ENCODE results near the gene SLC18B1. TPM values are rescaled to one million over a fixed set of nuclear protein-coding genes. Genes with fewer than 3 reads are reported as not detected.

Gene SLC18B1
- polyA plus RNA-seq, 2 of the 4 experiments (the other 2 are of a cell fraction) = 4.5 to 17.4 TPM

DNA sequence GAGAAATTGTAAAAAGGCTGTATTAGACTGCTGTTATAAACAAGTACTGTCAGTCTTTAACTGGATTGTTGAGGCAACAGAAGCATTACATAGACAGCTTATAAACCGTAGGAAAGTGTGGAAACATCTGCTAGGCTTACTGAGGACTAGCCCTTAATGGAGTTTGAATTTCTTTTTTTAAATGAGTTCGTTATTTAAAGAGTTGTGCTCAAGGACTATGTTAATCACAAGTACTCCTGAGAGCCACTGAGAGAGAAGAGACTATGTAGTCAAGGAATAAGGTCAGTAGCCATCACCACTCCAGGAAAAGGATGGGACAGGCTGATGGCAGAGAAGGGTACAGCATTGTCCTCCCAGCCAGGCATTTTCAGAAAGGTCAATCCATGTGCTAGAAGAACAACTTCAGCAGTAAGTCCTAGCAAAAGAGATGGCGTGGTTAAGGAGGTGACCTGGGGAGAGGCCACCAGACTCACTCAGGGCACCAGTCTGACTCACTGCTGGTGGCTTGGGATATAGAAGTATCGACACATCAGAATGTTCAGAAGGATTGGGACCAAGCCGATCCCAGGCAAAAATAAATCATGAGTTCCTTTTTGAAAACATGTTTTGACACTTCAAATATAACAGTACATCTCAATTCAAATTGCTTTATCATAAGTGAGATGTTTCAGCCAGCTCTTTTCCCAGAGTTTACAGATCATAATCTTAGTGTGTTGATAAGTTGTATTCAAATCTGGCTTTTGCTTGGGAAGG, 22.4 kb upstream of the SLC18B1 start:
- CTCF ChIA-PET = no interaction called here
- 42% methylated on average over 5 of the region's 5 CpGs for WGBS (ENCODE audit: missing lambda C conversion rate)
- ATAC-seq (peak; percentile 69 to 73), DNase-seq (ENCODE audit: low read depth in 1 of 2, low spot score in 1 of 2) (no peak), FAIRE-seq (no peak)
- Histone ChIP-seq H3K9me3 (no peaks in the 10 kb centered on the region), H3K4me2 (no peak overlapping the region), H3K4me3 (no peak overlapping the region), H3K27ac (peak overlapping the region in 1 of 2 experiments; percentile 42; a peak in 1 of 6 replicates), H3K4me1 (peaks cover 46% of the 10 kb centered on the region)
- POLR2A ChIA-PET = interaction anchor here (0.6 to 0.7 kb wide), 3 partner anchors 20 to 744 kb away, joined by 3 to 5 read pairs (median 5); no protein-coding TSS in a partner anchor
- TF ChIP-seq POLR2AphosphoS2 (conservative IDR thresholded peaks at IDR 0.05; ENCODE audit: low read length) = peak; percentile 87
- peak; percentile 75; the same call in 1 of the 2 replicates for TF ChIP-seq FOSB (CRISPR knock-in tag; IDR thresholded peaks at IDR 0.05)
- peak; percentile 67; the same call in 1 of the 2 replicates for TF ChIP-seq RARB (CRISPR knock-in tag; IDR thresholded peaks at IDR 0.05)
- TF ChIP-seq HOXA7 (CRISPR knock-in tag; IDR thresholded peaks at IDR 0.05) = 0 out of 2 replicates have a peak, but pooled peaks have one; percentile 21
- TF ChIP-seq RNF2 (IDR thresholded peaks at IDR 0.05; ENCODE audit: borderline replicate concordance, low read depth) = no peak
- 0 out of 2 replicates have a peak, but pooled peaks have one; percentile 60 for TF ChIP-seq TFCP2L1 (CRISPR knock-in tag; IDR thresholded peaks at IDR 0.05)

DNA sequence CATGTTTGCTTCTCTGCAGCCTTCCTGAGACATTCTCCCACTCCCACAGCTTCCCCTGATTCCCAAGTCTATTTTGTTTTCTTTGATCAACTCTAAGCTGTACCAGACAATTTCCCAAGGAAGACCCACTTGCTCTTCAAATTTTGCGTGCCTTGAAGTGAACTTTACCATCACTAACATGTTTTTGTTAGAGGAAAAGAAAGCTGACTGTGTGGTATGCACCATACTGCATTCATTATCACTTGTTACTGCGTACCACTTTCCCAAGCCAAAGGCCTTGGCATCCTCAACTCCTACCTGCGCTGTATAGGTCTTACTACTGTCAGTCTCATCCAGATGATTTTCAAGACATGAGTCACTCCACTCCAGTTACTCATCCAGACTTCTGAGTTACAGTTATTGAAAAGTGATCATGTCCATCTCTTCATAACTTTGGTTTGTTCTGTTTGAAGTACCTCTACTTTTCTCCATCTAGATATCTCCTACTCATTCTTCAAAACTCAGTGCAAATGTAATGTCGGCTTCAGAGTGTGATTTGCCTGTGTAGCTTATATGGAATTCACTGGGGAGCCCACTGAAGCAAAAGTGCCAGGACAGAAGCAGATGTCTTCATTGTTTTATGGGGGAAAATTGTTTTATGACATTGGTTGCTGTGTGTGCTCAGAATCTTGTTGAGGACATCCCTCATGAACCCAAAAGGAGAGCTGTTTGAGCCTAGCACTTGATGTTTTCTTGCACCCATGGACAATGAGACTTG, 21.1 kb upstream of the SLC18B1 start:
- H3K4me3 ChIP-seq = no peak overlapping the region
- WGBS (ENCODE audit: missing lambda C conversion rate) = 71% methylated on average over 4 of the region's 4 CpGs
- ATAC-seq = peak; percentile 35 to 49; a peak in 4 of 6 replicates
- H3K9me3 ChIP-seq = no peaks in the 10 kb centered on the region
- no peak for FAIRE-seq
- ChIA-PET CTCF (interaction anchor here (0.6 kb wide), 3 partner anchors 1104 to 1402 kb away, joined by 3 to 5 read pairs (median 3); no protein-coding TSS in a partner anchor), POLR2A (interaction anchor here (0.7 to 1.7 kb wide), 2 partner anchors 184 to 733 kb away, joined by 3 to 4 read pairs; no protein-coding TSS in a partner anchor)
- peak overlapping the region; percentile 15; the same call in 1 of the 3 replicates for H3K4me2 ChIP-seq
- H3K27ac ChIP-seq = no peak overlapping the region
- H3K4me1 ChIP-seq = peaks cover 46% of the 10 kb centered on the region
- DNase-seq (ENCODE audit: low read depth in 1 of 2, low spot score in 1 of 2) = no peak
- 0 out of 2 replicates have a peak, but pooled peaks have one; percentile 53 for TF ChIP-seq PBX3 (IDR thresholded peaks at IDR 0.05)
- 0 out of 2 replicates have a peak, but pooled peaks have one; percentile 50 for TF ChIP-seq HOXA7 (CRISPR knock-in tag; IDR thresholded peaks at IDR 0.05)
- TF ChIP-seq JUNB (IDR thresholded peaks at IDR 0.05) = no peak
- TF ChIP-seq POLR2AphosphoS2 (conservative IDR thresholded peaks at IDR 0.05; ENCODE audit: low read length) = 0 out of 2 replicates have a peak, but pooled peaks have one; percentile 24
- TF ChIP-seq RNF2 (IDR thresholded peaks at IDR 0.05; ENCODE audit: borderline replicate concordance, low read depth) = no peak
- TF ChIP-seq KDM5A (IDR thresholded peaks at IDR 0.05) = no peak
- no peak for TF ChIP-seq ZNF302 (CRISPR knock-in tag; IDR thresholded peaks at IDR 0.05)
- no peak for TF ChIP-seq TFCP2L1 (CRISPR knock-in tag; IDR thresholded peaks at IDR 0.05)
- no peak for TF ChIP-seq ELK1 (IDR thresholded peaks at IDR 0.05; ENCODE audit: low read depth, low read length)
- TF ChIP-seq CEBPB (IDR thresholded peaks at IDR 0.05) = no peak
- TF ChIP-seq MYC (IDR thresholded peaks at IDR 0.05; ENCODE audit: borderline replicate concordance, low read length) = no peak
- TF ChIP-seq FOSL2 (IDR thresholded peaks at IDR 0.05) = no peak
- peak; percentile 55 for TF ChIP-seq FOSL2 (CRISPR knock-in tag; IDR thresholded peaks at IDR 0.05)
- no peak for TF ChIP-seq KDM1A (IDR thresholded peaks at IDR 0.05; ENCODE audit: low read depth)
- TF ChIP-seq HOXB5 (CRISPR knock-in tag; IDR thresholded peaks at IDR 0.05) = no peak
- TF ChIP-seq MAZ (IDR thresholded peaks at IDR 0.05; ENCODE audit: borderline replicate concordance, low read depth, low read length) = no peak
- no peak for TF ChIP-seq ESRRA (IDR thresholded peaks at IDR 0.05; ENCODE audit: borderline replicate concordance, low read length)
- no peak for TF ChIP-seq CBX8 (IDR thresholded peaks at IDR 0.05)
- TF ChIP-seq CHD4 (IDR thresholded peaks at IDR 0.05; ENCODE audit: borderline replicate concordance) = no peak
- no peak for TF ChIP-seq ZC3H11A (IDR thresholded peaks at IDR 0.05)
- TF ChIP-seq TP53 (CRISPR knock-in tag; IDR thresholded peaks at IDR 0.05) = no peak
- TF ChIP-seq GATA3 (IDR thresholded peaks at IDR 0.05; ENCODE audit: borderline replicate concordance) = no peak
- no peak for TF ChIP-seq HDAC2 (IDR thresholded peaks at IDR 0.05)
- TF ChIP-seq CTCF (IDR thresholded peaks at IDR 0.05) = no peak
- 0 out of 5 replicates have a peak, but pooled peaks of 1 of the 2 experiments have one; percentile 9 for TF ChIP-seq JUN (IDR thresholded peaks at IDR 0.05)
- no peak for TF ChIP-seq EHF (CRISPR knock-in tag; IDR thresholded peaks at IDR 0.05)
- no peak for TF ChIP-seq HEYL (CRISPR knock-in tag; IDR thresholded peaks at IDR 0.05)
- TF ChIP-seq, protein P1, sequence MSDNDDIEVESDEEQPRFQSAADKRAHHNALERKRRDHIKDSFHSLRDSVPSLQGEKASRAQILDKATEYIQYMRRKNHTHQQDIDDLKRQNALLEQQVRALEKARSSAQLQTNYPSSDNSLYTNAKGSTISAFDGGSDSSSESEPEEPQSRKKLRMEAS (IDR thresholded peaks at IDR 0.05) = no peak
- no peak for TF ChIP-seq ATOH8 (CRISPR knock-in tag; IDR thresholded peaks at IDR 0.05; ENCODE audit: low read depth)

All from A549 (cell line).